Measurements from ENCODE around the gene IFT57.

Gene IFT57

DNA sequence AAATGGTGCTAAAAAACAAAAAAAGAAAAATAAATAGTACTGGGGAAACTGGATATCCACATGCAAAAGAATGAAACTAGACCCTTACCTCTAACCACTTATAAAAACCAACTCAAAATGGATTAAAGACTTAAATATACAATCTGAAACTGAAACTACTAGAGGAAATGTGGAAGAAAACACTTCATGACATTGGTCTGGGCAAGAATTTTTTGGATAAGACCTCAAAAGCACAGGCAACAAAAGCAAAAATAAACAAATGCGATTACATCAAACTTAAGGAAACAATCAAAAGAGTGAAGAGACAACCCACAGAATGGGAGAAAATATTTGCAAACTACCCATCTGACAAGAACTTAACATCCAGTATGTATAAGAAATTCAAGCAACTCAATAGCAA, 6.4 kb downstream of the IFT57 start:
- no peak for DNase-seq

DNA sequence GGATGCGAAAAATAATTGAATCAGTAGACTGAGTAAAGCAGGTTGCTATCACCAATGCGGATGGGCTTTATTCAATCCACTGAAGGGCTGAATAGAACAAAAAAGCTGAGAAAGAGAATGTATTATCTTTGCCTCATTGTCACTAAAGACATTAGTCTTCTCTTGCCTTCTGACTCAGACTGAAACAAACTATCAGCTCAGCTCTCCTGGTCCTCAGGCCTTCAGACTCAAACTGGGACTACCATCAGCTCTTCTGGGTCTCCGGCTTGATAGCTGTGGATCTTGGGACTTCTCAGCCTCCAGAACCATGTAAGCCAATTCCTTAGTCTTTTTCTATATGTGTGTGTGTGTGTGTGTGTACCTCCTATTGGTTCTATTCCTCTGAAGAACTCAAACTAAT, 12.6 kb downstream of the IFT57 start:
- no peak for DNase-seq

- DNase-seq = no peak
Measured at GRCh38 chr3:108208831-108209230, 13.4 kb downstream of the IFT57 start.

DNA sequence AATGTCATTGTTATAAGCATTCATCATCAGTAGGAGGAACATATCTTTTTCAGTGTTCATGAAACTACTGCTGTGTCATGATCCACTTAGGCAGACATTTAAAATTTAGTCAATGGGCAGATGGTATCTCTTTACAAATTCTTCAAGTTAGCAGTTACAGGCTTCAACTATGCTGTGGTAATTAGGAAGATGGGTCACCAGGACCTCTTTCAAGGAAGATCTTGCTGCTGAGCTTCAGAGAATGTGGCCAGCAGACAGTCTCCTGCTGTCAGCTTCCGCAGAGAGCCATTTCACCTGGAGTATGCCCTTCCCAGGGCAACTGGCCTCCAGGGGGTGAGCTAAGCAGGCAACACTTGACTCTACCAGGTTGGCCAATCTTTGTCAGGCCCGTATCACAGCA, 19.4 kb downstream of the IFT57 start:
- no peak for DNase-seq

- DNase-seq = no peak
Measured at GRCh38 chr3:108202080-108202479, 20.1 kb downstream of the IFT57 start.

DNA sequence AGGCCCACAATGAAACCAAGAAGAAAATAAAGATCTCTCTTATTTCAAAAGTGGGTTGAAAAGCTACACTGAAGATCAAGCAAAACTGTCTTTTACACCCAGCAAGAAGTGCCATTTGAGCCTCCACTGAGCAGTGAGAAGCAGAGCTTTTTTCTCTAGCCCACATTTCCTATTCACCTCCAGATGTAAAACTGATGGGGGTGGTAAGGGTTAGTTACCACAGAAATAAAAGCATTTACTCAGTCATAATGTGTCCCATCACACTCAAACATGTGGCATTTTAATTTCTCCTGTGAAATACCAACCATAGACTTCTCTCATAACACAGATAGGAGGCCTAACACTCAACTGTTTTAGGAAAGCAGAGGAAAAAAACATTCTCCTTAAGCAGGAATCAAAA, 21.0 kb downstream of the IFT57 start:
- no peak for DNase-seq

DNA sequence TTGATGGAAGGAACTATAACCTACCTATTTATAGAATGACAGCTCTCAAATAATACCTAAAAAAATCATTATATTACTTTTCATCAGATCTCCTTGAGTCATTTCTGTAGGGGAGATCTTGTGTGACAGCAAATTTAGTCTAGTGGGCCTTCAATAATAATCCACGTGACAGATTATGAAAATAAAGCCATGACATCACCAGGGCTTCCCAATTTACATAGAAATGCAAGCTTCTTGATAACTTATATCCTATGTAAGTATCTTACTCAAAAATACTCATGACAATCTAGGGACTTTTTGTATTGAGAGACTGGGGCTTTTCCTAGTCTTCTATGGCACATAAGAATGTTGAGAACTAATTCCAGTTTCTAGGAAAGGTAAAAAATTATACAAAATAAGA, 21.6 kb downstream of the IFT57 start:
- no peak for DNase-seq

- DNase-seq = no peak
Measured at GRCh38 chr3:108200024-108200423, 22.2 kb downstream of the IFT57 start.

- DNase-seq = no peak
Measured at GRCh38 chr3:108191394-108191793, 30.8 kb downstream of the IFT57 start.

GRCh38 chr3:108190346-108190745, 31.9 kb downstream of the IFT57 start:
- DNase-seq = no peak

GRCh38 chr3:108189440-108189839, 32.8 kb downstream of the IFT57 start:
- DNase-seq = no peak

DNA sequence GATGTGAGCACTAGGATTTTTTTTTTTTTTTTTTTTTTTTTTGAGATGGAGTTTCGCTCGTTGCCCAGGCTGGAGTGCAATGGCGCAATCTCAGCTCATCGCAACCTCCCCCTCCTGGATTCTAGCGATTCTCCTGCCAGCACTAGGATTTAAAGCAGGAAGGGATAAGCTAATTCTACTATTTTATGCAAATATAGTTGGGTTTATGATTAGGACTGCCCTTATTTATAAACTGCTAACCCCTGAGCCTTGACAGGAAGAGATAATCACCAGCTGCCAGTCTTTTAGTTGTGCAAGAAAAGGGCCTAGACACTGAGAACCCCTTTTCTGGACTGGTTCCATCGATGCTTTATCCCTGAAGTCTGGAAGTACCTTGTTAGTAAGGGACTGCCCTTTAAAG, 36.7 kb downstream of the IFT57 start:
- DNase-seq = no peak

- DNase-seq = no peak
Measured at GRCh38 chr3:108184824-108185223, 37.4 kb downstream of the IFT57 start.

DNA sequence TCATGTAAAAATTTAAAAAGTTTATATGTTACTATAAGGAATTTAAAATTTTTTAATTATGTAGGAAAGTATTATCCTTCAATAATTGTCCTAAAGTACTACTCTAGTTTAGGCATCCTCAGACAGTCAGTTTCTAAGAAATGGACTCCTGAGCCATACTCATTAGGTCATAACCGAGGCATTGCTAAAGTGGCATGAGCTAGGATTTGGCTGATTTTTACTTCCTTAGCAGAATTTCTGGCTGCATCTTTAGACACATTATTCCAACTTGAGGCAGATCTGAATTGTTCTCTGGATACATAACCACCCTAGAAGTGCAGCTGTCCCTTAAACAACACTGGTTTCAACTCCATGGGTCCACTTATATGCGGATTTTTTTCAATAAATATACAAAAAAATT, 38.3 kb downstream of the IFT57 start:
- DNase-seq = no peak

DNA sequence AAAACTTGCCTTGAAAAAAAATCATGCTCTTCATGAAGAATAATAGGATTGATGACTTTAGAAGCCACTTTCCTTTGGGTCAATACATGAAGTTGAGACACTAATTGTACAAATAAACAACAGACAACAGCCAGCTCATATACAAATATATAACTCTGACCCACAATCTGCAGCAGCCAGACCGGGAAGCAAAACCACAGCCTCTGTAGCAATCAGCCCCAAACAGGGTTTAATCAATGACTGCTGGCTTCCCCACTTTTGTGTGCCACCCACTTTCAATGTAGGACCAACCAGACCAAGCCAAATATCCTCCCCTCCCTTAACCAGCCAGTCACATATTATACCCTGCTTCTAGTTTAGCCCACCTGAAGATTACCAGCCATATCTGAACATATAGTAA, 39.0 kb downstream of the IFT57 start:
- no peak for DNase-seq

- no peak for DNase-seq
Measured at GRCh38 chr3:108182339-108182738, 39.9 kb downstream of the IFT57 start.

DNA sequence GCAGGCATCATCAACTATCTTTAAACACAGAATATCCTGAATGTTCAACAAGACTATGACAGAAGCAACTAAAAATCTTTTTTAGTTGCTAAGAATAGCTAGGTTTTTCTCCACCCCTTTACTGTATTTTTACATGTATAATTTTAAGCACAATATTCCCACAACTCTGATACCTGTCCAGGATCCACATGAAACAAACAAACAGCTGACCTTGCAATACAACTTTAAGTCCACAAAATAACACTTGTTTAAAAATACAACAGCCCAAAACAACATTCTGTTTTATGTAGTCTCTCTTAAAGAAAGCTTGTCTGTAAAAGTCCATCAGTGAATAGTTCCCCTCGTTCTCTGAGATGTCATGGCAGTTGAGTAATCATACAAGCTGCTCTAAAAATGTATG, 41.1 kb downstream of the IFT57 start:
- DNase-seq = no peak

DNA sequence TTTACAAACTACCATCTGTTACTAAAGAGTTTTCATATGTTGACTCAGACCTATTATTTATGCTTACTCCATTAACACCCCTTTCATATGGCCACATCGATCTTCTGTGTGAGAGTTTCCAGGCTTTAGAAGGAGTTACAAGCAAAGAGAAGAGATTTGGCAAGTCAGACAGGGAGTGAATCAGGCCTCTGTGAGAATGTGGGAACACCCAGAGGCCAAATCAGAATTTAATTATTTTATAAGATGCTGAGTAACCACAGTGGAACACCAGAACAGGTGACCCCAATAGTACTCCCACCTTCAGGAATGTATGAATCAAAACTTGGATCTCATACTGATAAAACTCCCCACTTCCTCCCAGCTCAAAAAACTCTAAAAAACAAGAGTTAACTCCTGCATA, 42.0 kb downstream of the IFT57 start:
- DNase-seq = no peak

DNA sequence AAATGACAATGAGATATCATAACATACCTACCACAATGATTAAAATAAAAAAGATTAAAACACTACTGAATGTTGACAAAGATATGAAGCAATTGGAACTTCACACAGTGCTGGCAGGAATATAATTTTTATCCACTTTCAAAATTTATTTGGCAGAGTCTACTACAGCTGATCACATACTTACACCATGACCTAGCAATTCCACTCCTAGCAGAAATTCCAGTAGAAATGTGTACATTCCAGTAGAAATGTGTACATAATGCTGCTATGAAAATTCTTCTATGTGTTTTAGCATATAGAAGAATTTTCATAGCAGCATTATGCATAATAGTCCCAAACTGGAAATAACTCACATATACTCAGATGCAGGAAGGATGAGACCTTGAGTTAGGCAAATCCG, 43.5 kb downstream of the IFT57 start:
- no peak for DNase-seq

- no peak for DNase-seq
Measured at GRCh38 chr3:108177536-108177935, 44.7 kb downstream of the IFT57 start.

DNA sequence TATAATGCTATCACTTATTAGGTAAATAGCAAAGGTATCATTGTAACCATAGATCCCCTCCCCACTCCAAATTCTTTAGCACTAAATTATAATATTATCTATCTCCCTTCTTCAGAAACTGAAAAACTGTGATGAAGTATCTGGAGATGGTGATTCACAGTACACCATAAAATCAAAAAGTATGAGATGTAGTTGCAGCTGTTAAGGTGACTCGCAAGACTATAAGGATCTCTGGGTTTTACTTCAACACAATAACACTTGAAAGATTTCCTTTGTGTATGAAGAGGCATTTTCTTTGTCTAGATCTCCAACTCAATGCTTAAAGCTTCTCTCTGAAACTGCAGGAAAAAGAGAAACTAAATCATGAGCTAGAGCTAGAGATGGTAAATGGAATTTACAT, 46.9 kb downstream of the IFT57 start:
- DNase-seq = no peak

GRCh38 chr3:108171106-108171505, 51.1 kb downstream of the IFT57 start:
- no peak for DNase-seq

- DNase-seq = no peak
Measured at GRCh38 chr3:108164391-108164790, 57.8 kb downstream of the IFT57 start.

- DNase-seq = no peak
Measured at GRCh38 chr3:108159865-108160264, 62.4 kb downstream of the IFT57 start.

DNA sequence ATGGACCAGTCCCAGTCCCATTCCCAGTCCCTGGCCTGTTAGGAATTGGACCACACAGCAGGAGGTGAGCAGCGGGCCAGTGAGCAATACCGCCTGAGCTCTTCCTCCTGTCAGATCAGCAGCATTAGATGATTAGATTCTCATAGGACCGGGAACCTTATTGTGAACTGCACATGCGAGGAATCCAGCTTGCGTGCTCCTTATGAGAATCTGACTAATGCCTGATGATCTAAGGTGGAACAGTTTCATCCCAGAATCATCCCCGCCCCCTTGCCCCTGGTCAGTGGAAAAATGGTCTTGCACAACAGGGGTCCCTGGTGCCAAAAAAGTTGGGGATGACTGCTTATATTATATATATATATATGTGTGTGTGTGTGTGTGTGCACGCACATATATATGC, 63.1 kb downstream of the IFT57 start:
- DNase-seq = no peak

DNA sequence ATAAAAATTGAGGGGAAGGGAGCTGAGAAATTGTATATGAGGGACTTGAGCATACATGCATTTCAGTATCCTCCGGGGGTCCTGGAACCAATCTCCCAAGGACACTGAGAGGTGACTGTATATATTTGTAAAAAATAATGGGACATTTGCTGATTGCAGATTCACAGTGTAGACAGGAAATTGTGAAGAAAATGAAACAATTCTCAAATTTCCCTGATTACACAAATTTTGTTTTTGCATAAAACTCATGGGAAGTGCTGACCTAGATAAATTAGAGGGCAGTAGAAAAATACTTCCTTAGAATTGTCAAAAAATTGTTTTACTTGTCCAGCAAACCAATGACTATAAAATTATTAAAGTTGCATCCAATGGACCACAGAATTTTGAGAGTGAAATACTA, 64.0 kb downstream of the IFT57 start:
- no peak for DNase-seq
